Peyer's patch (tissue), 4 donors: ENCODE data around the gene OR51B4. TPM values are rescaled to one million over a fixed set of nuclear protein-coding genes. Genes with fewer than 3 reads are reported as not detected.

Experiments used
- DNase-seq, 3 donors: peaks; one replicate each; pipeline ENCODE4 v3.0.0-alpha.2; 2017 to 2019
- H3K27ac ChIP-seq, 4 donors: fragments of 200-600 bp; sonication (generic); one replicate each; pipeline ENCODE4 v1.5.1; 2016 to 2019
- H3K27me3 ChIP-seq, 2 donors: fragments of 200-600 bp; sonication (generic); one replicate each; pipeline ENCODE4 v1.5.1; 2019
- H3K36me3 ChIP-seq, 3 donors: fragments of 200-600 bp; sonication (generic); one replicate each; pipeline ENCODE4 v1.5.1; 2016 to 2019
- H3K4me1 ChIP-seq, 4 donors: fragments of 200-600 bp; sonication (generic); one replicate each; pipeline ENCODE4 v1.5.1; 2016 to 2019
- H3K4me3 ChIP-seq, 4 donors: fragments of 200-600 bp; sonication (generic); 1 replicate in 3 of 4; 2 replicates in 1 of 4; pipeline ENCODE4 v1.5.1; 2016 to 2019; ENCODE audit warnings: mild to moderate bottlenecking in 1 of 4
- H3K9me3 ChIP-seq, 4 donors: fragments of 200-600 bp; sonication (generic); one replicate each; pipeline ENCODE4 v1.5.1; 2016 to 2019; ENCODE audit warnings: mild to moderate bottlenecking in 1 of 4
- POLR2A ChIP-seq, 2 donors: fragments of 450-650 bp; IDR thresholded peaks; one replicate each; pipeline ENCODE4 v1.5.1; 2017; ENCODE audit warnings: antibody characterized with exemption in 2 of 2, mild to moderate bottlenecking in 2 of 2, moderate library complexity in 2 of 2
- total RNA-seq, 4 donors: library from RNA; depleted of rRNA; stranded (reverse); fragments of >200 nt; gene quantifications; one replicate each; pipeline ENCODE4 v1.1.0, GENCODE V29; 2016
- TF ChIP-seq, protein P1 (sequence below), 6 experiments: fragments of 450-650 bp in 4 of 6; fragments of 200-600 bp in 2 of 6; sonication (generic) in 1 of 6; IDR thresholded peaks; one replicate each; pipeline ENCODE4 v1.5.1; 2017 to 2019; ENCODE audit warnings: antibody characterized with exemption in 6 of 6, mild to moderate bottlenecking in 3 of 6, moderate library complexity in 1 of 6

The OR51B4 gene
- total RNA-seq, 4 donors from 2014 or later: not detected

DNA sequence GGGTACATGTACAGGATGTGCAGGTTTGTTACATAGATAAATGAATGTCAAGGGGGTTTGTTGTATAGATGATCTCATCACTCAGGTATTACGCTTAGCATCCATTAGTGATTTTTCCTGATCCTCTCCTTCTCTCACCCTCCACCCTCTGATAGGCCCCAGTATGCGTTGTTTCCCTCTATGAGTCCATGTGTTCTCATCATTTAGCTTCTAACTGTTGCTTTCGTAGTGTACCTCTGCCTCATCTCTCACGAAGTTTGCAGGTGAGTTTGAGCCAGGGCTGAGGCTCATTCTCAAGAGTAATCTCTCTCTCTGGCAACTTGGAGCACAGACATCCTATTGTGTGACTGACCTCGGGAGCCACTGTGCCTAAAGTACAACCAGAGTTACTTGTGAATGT is 27.4 kb downstream of the OR51B4 start:
- no peaks in the 10 kb centered on the region for H3K9me3 ChIP-seq
- H3K4me1 ChIP-seq: no peaks in the 10 kb centered on the region
- no peak overlapping the region for H3K4me3 ChIP-seq
- no peaks in the 10 kb centered on the region for H3K36me3 ChIP-seq
- no peak for DNase-seq
- no peaks in the 10 kb centered on the region for H3K27me3 ChIP-seq
- no peak overlapping the region for H3K27ac ChIP-seq
- no peak for TF ChIP-seq POLR2A (IDR thresholded peaks at IDR 0.05)
- TF ChIP-seq, protein P1, sequence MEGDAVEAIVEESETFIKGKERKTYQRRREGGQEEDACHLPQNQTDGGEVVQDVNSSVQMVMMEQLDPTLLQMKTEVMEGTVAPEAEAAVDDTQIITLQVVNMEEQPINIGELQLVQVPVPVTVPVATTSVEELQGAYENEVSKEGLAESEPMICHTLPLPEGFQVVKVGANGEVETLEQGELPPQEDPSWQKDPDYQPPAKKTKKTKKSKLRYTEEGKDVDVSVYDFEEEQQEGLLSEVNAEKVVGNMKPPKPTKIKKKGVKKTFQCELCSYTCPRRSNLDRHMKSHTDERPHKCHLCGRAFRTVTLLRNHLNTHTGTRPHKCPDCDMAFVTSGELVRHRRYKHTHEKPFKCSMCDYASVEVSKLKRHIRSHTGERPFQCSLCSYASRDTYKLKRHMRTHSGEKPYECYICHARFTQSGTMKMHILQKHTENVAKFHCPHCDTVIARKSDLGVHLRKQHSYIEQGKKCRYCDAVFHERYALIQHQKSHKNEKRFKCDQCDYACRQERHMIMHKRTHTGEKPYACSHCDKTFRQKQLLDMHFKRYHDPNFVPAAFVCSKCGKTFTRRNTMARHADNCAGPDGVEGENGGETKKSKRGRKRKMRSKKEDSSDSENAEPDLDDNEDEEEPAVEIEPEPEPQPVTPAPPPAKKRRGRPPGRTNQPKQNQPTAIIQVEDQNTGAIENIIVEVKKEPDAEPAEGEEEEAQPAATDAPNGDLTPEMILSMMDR (IDR thresholded peaks at IDR 0.05): no peak

DNA sequence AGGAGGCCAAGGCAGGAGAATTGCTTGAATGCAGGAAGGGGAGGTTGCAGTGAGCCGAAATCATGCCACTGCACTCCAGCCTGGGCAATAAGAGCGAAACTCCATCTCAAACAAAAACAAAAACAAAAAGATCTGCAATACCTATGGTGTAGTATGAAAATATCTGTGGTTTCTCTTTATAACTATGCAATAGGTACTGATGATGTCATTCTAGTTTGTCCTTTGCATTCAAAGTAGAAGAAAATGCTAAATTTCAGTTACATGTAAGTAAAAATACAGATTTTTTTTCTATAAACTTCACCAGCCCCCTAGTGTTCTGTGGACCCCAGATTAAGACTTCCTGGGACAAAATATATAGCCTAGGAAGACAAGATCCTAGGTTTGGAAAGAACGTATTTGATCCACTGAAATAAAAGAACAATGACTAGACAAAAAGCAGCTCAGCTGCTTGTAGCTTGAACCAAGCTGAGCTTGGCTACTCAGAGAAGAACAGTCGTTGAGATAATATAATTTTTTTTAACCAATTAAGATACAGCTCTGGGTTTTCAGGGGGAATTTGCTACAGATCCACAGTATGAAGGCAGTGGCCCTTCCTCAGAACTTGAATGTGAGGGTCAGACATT is 29.2 kb downstream of the OR51B4 start:
- H3K27me3 ChIP-seq: no peaks in the 10 kb centered on the region
- H3K27ac ChIP-seq: no peak overlapping the region
- no peak for TF ChIP-seq POLR2A (IDR thresholded peaks at IDR 0.05)
- TF ChIP-seq, protein P1 (IDR thresholded peaks at IDR 0.05): no peak
- no peaks in the 10 kb centered on the region for H3K4me1 ChIP-seq
- H3K4me3 ChIP-seq: no peak overlapping the region
- no peaks in the 10 kb centered on the region for H3K36me3 ChIP-seq
- no peak for DNase-seq
- H3K9me3 ChIP-seq: no peaks in the 10 kb centered on the region

DNA sequence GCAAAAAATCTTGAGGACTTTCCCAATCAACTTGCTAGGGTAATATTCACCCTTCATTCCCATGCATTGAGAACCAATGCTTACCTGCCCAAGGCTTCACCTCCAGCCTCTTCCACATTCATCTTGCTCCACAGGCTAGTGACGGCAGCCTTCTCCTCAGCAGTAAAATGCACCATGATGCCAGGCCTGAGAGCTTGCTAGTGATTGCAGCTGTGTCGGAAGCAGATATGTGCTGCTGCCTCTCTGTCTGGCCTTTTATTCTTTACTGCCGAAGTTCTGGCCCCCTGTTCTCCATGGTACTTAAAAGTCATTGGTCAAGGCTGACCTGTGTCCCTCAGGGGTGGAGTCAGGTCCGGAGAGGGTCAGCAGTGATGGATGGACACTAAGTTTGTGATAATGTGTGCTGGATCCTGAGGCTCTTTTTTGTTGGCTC is 32.0 kb downstream of the OR51B4 start, which contains the start of gene HBE1:
HBE1 (minus strand) TSS at position 231 of the 433 bp plus-strand sequence; CDS start at position 176, 55 bp downstream.
- Histone ChIP-seq H3K4me1 (no peaks in the 10 kb centered on the region), H3K27me3 (no peaks in the 10 kb centered on the region), H3K36me3 (no peaks in the 10 kb centered on the region), H3K4me3 (no peak within 1 kb of the TSS), H3K27ac (no peak within 1 kb of the TSS), H3K9me3 (no peaks in the 10 kb centered on the region)
- no peak for DNase-seq
- TF ChIP-seq, protein P1 (IDR thresholded peaks at IDR 0.05): no peak
- no peak for TF ChIP-seq POLR2A (IDR thresholded peaks at IDR 0.05)

DNA sequence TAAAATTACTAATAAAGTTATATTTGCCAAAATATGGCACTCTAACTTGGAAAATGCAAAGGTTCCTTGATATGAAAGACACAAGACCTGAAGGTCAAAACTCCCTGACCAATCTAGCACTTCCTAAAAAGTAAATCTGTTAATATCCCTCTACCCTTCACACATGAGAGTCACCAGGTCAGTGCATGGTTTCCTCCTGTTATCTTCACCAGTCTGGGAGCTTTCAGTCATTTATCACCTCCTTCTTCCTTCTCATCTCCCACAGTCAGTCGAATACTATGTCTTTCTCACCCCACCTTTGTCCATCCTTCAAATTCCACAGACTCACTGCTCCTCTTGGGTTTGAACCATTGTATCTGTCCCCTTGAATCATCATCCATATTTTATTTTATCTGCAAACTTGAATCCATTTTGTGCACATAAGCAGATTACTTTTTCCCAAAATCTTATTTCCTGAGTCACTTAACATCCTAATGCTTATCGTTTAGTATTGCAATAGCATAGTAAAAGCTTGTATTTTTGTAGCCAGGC is 34.6 kb downstream of the OR51B4 start:
- Histone ChIP-seq H3K27me3 (no peaks in the 10 kb centered on the region), H3K9me3 (no peaks in the 10 kb centered on the region), H3K36me3 (no peaks in the 10 kb centered on the region), H3K4me3 (no peak overlapping the region), H3K4me1 (no peaks in the 10 kb centered on the region), H3K27ac (no peak overlapping the region)
- TF ChIP-seq, protein P1 (IDR thresholded peaks at IDR 0.05): no peak
- TF ChIP-seq POLR2A (IDR thresholded peaks at IDR 0.05): no peak
- no peak for DNase-seq

DNA sequence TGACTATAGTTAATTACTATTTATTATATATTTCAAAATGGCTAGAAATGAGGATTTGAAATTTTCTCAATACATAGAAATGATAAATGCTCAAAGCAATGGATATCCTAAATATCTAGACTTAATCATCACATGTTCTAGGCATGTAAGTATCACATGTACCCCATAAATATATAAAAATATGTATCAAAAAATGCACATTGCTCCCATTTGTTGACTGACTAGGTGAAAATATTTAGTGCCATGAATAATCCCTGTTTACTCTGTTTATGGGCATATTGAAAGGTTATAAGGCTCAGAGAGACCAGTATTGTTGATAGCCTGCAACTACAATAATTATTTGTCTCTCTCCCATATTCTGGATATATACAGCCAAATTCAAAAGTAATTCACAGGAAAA is 35.1 kb downstream of the OR51B4 start:
- no peaks in the 10 kb centered on the region for H3K36me3 ChIP-seq
- no peak for DNase-seq
- H3K4me1 ChIP-seq: no peaks in the 10 kb centered on the region
- no peaks in the 10 kb centered on the region for H3K27me3 ChIP-seq
- TF ChIP-seq, protein P1 (IDR thresholded peaks at IDR 0.05): no peak
- TF ChIP-seq POLR2A (IDR thresholded peaks at IDR 0.05): no peak
- H3K27ac ChIP-seq: no peak overlapping the region
- no peaks in the 10 kb centered on the region for H3K9me3 ChIP-seq
- no peak overlapping the region for H3K4me3 ChIP-seq
